GM12864 (cell line): Measurements from ENCODE around the gene PDE3A.
"Not testable (repeated sequence)": the region's sequence is repeated elsewhere in the genome, so short reads cannot be mapped to it uniquely, and the experiment has no call there.

Experiments
- DNase-seq: peaks from one replicate; pipeline ENCODE4 v3.0.0-alpha.2; 2011; ENCODE audit warnings: low read depth
- H3K4me3 ChIP-seq: 2 replicates; pipeline ENCODE4 v1.5.1; 2011; ENCODE audit warnings: mild to moderate bottlenecking, low read depth, low read length, control low read depth
- CTCF ChIP-seq: IDR thresholded peaks from 2 replicates; pipeline ENCODE4 v1.5.1; 2011; ENCODE audit warnings: low read depth, mild to moderate bottlenecking, moderate library complexity, low read length, control low read depth, inconsistent platforms; ENCODE audit errors: missing control alignments

The PDE3A gene

GRCh38 chr12:20547816-20548575 is 179.7 kb downstream of the PDE3A start:
- TF ChIP-seq CTCF: no peak
- no peak for DNase-seq
- no peak overlapping the region for H3K4me3 ChIP-seq

GRCh38 chr12:20548611-20549010 is 180.3 kb downstream of the PDE3A start:
- no peak overlapping the region for H3K4me3 ChIP-seq
- no peak for DNase-seq
- TF ChIP-seq CTCF: no peak

GRCh38 chr12:20549108-20549719 is 180.9 kb downstream of the PDE3A start:
- DNase-seq: no peak

GRCh38 chr12:20551742-20552442 is 183.6 kb downstream of the PDE3A start:
- not testable (repeated sequence) for DNase-seq, H3K4me3 ChIP-seq

More at GRCh38 chr12:20549108-20549719, 180.9 kb downstream of the PDE3A start:
- TF ChIP-seq CTCF: no peak
- H3K4me3 ChIP-seq: no peak overlapping the region

- not testable (repeated sequence) for H3K4me3 ChIP-seq, DNase-seq
These were observed 184.2 kb downstream of the PDE3A start for GRCh38 chr12:20552586-20552985.

- TF ChIP-seq CTCF: no peak
- H3K4me3 ChIP-seq: no peak overlapping the region
- DNase-seq: no peak
These were observed 186.7 kb downstream of the PDE3A start for GRCh38 chr12:20555015-20555414.

GRCh38 chr12:20555771-20556170 is 187.4 kb downstream of the PDE3A start:
- no peak for TF ChIP-seq CTCF
- no peak overlapping the region for H3K4me3 ChIP-seq
- no peak for DNase-seq
